K562 (cell line): Measurements from ENCODE around the gene CLIP2. TPM values are rescaled to one million over a fixed set of nuclear protein-coding genes. Genes with fewer than 3 reads are reported as not detected.
"Not testable (repeated sequence)": the region's sequence is repeated elsewhere in the genome, so short reads cannot be mapped to it uniquely, and the experiment has no call there.

Experiments
- ATAC-seq: fragments of 200-7000 bp; cut with Tn5 transposase; 3 replicates; pipeline ENCODE4 v1.9.1; 2020; ENCODE audit warnings: moderate library complexity
- BruUV-seq: library from RNA; stranded (reverse); fragments of 400-500 nt; replicated peaks from 2 replicates; lab custom pipeline; 2021; lab: Mats Ljungman, UMichigan
- CTCF ChIA-PET: fragments of 300-600 bp; formaldehyde crosslinking; extraction: SDS; loops from one replicate; lab custom pipeline; 2021; ENCODE audit warnings: low intra/inter-chr PET ratio; lab: Yijun Ruan, JAX
- POLR2A ChIA-PET: fragments of 300-600, 350-650 bp; sonication (Branson Sonifier 250); formaldehyde crosslinking; extraction: SDS; loops from one replicate; lab custom pipeline; 2021; ENCODE audit warnings: antibody characterized with exemption, inconsistent platforms; lab: Yijun Ruan, JAX
- DNase-seq, 4 experiments: peaks; one replicate each; pipeline versions ENCODE4 v3.0.0 to v3.0.0-alpha.2; 2011 to 2018; ENCODE audit warnings: low spot score in 3 of 4, mixed read lengths in 3 of 4; ENCODE audit errors: extremely low read depth in 1 of 4
- FAIRE-seq: peaks from 2 replicates; lab custom pipeline; 2011; peaks lifted over from hg19 to GRCh38; lab: Jason Lieb, UNC
- H2AFZ ChIP-seq: 2 replicates; pipeline ENCODE4 v1.6.0; 2011; ENCODE audit warnings: low read depth, low read length, control low read depth, inconsistent platforms
- H3K27ac ChIP-seq: fragments of 200-600 bp; 3 replicates; pipeline ENCODE4 v1.8.0; 2011; ENCODE audit warnings: low read depth, mild to moderate bottlenecking, control low read depth, inconsistent platforms, low read length, moderate library complexity, mixed read lengths; ENCODE audit errors: extremely low read depth
- H3K27me3 ChIP-seq, 2 experiments: fragments of 300-600 bp in 1 of 2; 2 replicates in 1 of 2; 3 replicates in 1 of 2; pipeline versions ENCODE4 v1.6.0 to v1.8.0; 2011; ENCODE audit warnings: inconsistent platforms in 2 of 2, low read length in 2 of 2, mild to moderate bottlenecking in 1 of 2, mixed read lengths in 1 of 2, moderate library complexity in 1 of 2; ENCODE audit not compliant: control insufficient read depth in 2 of 2, insufficient read depth in 2 of 2
- H3K36me3 ChIP-seq: fragments of 300-600 bp; 3 replicates; pipeline ENCODE4 v1.8.0; 2011; ENCODE audit warnings: mild to moderate bottlenecking, low read length, inconsistent platforms; ENCODE audit not compliant: control insufficient read depth, insufficient read depth
- H3K4me1 ChIP-seq, 2 experiments: fragments of 200-600 bp in 1 of 2; replicated peaks in 1 of 2; 2 replicates in 1 of 2; 3 replicates in 1 of 2; pipeline versions ENCODE4 v1.5.1 to v1.8.0; 2011; ENCODE audit warnings: inconsistent platforms in 2 of 2, low read length in 2 of 2, mild to moderate bottlenecking in 1 of 2, mixed read lengths in 1 of 2, moderate library complexity in 1 of 2; ENCODE audit not compliant: control insufficient read depth in 2 of 2, insufficient read depth in 2 of 2
- H3K4me2 ChIP-seq: 2 replicates; pipeline ENCODE4 v1.6.1; 2011; ENCODE audit warnings: low read length, control low read depth, inconsistent platforms, mixed read lengths; ENCODE audit not compliant: insufficient read depth
- H3K4me3 ChIP-seq: fragments of 200-600 bp; sonication (generic), shearing (Covaris generic); 2 replicates; pipeline ENCODE4 v1.5.1; 2016; ENCODE audit warnings: control low read depth, inconsistent platforms
- H3K79me2 ChIP-seq: fragments of 200-600 bp; 3 replicates; pipeline ENCODE4 v1.8.0; 2011; ENCODE audit warnings: low read length, inconsistent platforms; ENCODE audit not compliant: control insufficient read depth, insufficient read depth
- H3K9ac ChIP-seq, 2 experiments: 2 replicates each; pipeline versions ENCODE4 v1.6.0 to v1.6.1; 2011; ENCODE audit warnings: low read depth in 2 of 2, low read length in 2 of 2, control low read depth in 1 of 2, inconsistent platforms in 1 of 2, mild to moderate bottlenecking in 1 of 2, mixed read lengths in 1 of 2; ENCODE audit not compliant: insufficient read depth in 1 of 2
- H3K9me1 ChIP-seq: one replicate; pipeline ENCODE4 v1.6.0; 2011; ENCODE audit warnings: inconsistent platforms, mild to moderate bottlenecking, low read length, moderate library complexity; ENCODE audit not compliant: control insufficient read depth, insufficient read depth
- H3K9me3 ChIP-seq: replicated peaks from 2 replicates; pipeline ENCODE4 v1.5.1; 2011; ENCODE audit warnings: low read depth, low read length, inconsistent platforms; ENCODE audit not compliant: control insufficient read depth, insufficient read depth
- H4K20me1 ChIP-seq: replicated peaks from 2 replicates; pipeline ENCODE4 v1.6.1; 2011; ENCODE audit warnings: low read length, inconsistent platforms, mixed read lengths; ENCODE audit not compliant: control insufficient read depth, insufficient read depth
- CBFA2T2 ChIP-seq: fragments of 450-650 bp; conservative IDR thresholded peaks from 2 replicates; pipeline ENCODE4 v1.6.1; 2017; ENCODE audit warnings: mild to moderate bottlenecking
- CEBPB ChIP-seq: fragments of 450-650 bp; IDR thresholded peaks from 2 replicates; pipeline ENCODE4 v1.6.1; 2016; ENCODE audit warnings: missing genetic modification characterization, missing compliant biosample characterization
- DMBX1 ChIP-seq: fragments of 250-450 bp; sonication (Bioruptor Pico); IDR thresholded peaks from 2 replicates; pipeline ENCODE4 v1.8.0; 2022; ENCODE audit warnings: inconsistent platforms, mild to moderate bottlenecking, moderate library complexity, borderline replicate concordance
- POLR2A ChIP-seq: fragments of 450-650 bp; conservative IDR thresholded peaks from 2 replicates; pipeline ENCODE4 v1.6.1; 2016
- SPI1 ChIP-seq: IDR thresholded peaks from 2 replicates; pipeline ENCODE4 v1.6.1; 2011; ENCODE audit warnings: low read depth, low read length, control low read depth, borderline replicate concordance
- SRSF3 ChIP-seq: fragments of 200-400 bp; formaldehyde crosslinking; IDR thresholded peaks from 2 replicates; pipeline ENCODE4 v1.6.1; 2016; ENCODE audit warnings: mild to moderate bottlenecking, low read length, moderate library complexity; ENCODE audit not compliant: insufficient read depth
- ZNF121 ChIP-seq: sonication (generic); formaldehyde crosslinking; conservative IDR thresholded peaks from 2 replicates; pipeline ENCODE4 v1.8.0; 2022; ENCODE audit warnings: missing genetic modification reagents
- WGBS: fragments of 100-300 bp; shearing (Covaris generic); methylation state at CpG from one replicate; pipeline ENCODE4 v1.1.6; 2016; ENCODE audit warnings: low coverage, mixed read lengths; ENCODE audit not compliant: insufficient coverage; ENCODE audit errors: missing lambda C conversion rate; 5-methylcytosine and 5-hydroxymethylcytosine counted together
- in situ Hi-C: fragments of 300-500 bp; cut with MboI; formaldehyde crosslinking; loops from 4 replicates; pipeline ENCODE4 v1.15.0; 2018; ENCODE audit warnings: inconsistent platforms, mixed read lengths
- intact Hi-C: fragments of 100-400 bp; cut with micrococcal nuclease; formaldehyde crosslinking; loops from 2 replicates; pipeline ENCODE4 v1.14.2; 2022
- polyA plus RNA-seq, 8 experiments: library from polyadenylated mRNA; depleted of rRNA in 4 of 8; stranded (reverse) in 5 of 8; unstranded in 3 of 8; fragments of >200 nt; fragmentation: Nextera tagmentation in 2 of 8; fragmentation: Illumina TruSeq in 1 of 8; extraction: Ambion mirVana in 2 of 8; extraction: Trizol in 1 of 8; gene quantifications; 2 replicates each; pipeline versions ENCODE4 v1.2.1 to v1.2.3, GENCODE V29; 2011 to 2014; ENCODE audit warnings: inconsistent platforms in 1 of 8, missing spikeins in 1 of 8
- total RNA-seq, 7 experiments: library from RNA; depleted of rRNA in 6 of 7; stranded (reverse); fragments of >200 nt in 6 of 7; fragmentation: Illumina TruSeq in 2 of 7; extraction: Trizol in 2 of 7; gene quantifications; 2 replicates each; pipeline versions ENCODE4 v1.2.1 to v1.2.3, GENCODE V29; 2011 to 2021; ENCODE audit warnings: low replicate concordance in 1 of 7
- TF ChIP-seq, protein P1 (sequence below): fragments of 450-650 bp; IDR thresholded peaks from 2 replicates; pipeline ENCODE4 v1.6.1; 2016; ENCODE audit warnings: antibody characterized with exemption
- TF ChIP-seq, protein P2 (sequence below): fragments of 250-450 bp; sonication (Bioruptor Pico); IDR thresholded peaks from 2 replicates; pipeline ENCODE4 v1.5.0; 2020; ENCODE audit warnings: mild to moderate bottlenecking
- TF ChIP-seq, protein P3 (sequence below): fragments of 250-450 bp; sonication (Bioruptor Pico); IDR thresholded peaks from 2 replicates; pipeline ENCODE4 v1.5.0; 2022; ENCODE audit warnings: mild to moderate bottlenecking

Gene CLIP2
- total and polyA plus RNA-seq, 9 of the 15 experiments (the other 6 are each of a cell fraction or from before 2014, with no cell fraction given) = 0.07 to 5.4 (median 2.1) TPM

DNA sequence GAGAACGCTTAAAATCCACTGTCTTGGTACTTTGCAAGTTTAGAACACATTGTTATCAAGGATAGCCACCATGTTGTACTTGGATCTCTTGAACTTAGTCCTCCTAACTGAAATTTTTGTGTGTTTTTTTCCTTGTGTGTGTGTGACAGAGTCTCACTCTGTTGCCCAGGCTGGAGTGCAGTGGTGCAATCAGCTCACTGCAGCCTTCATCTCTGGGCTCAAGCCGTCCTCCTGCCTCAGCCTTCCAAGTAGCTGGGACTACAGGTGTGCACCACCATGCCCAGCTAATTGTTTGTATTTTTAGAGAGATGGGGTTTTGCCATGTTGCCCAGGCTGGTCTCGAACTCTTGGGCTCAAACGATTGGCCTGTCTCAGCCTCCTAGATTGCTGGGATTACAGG lies 130.0 kb downstream of the CLIP2 start:
- ATAC-seq, H3K9me3 ChIP-seq, H3K4me1 ChIP-seq, H3K9me1 ChIP-seq, FAIRE-seq, POLR2A ChIA-PET, H2AFZ ChIP-seq, DNase-seq, BruUV-seq, H3K36me3 ChIP-seq, H4K20me1 ChIP-seq, H3K27me3 ChIP-seq, H3K79me2 ChIP-seq, intact Hi-C loops, H3K9ac ChIP-seq, H3K4me2 ChIP-seq, H3K4me3 ChIP-seq, H3K27ac ChIP-seq: not testable (repeated sequence)
- CTCF ChIA-PET = interaction anchor here (1.0 to 2.6 kb wide), 2 partner anchors 147 to 627 kb away, joined by 3 to 11 read pairs; no protein-coding TSS in a partner anchor
- TF ChIP-seq CEBPB (0 out of 2 replicates have a peak, but pooled peaks have one; percentile 16), ZNF121 (peak; percentile 89)
- 6% methylated on average over 4 of the region's 4 CpGs for WGBS
- in situ Hi-C loops = loop anchor here (25.0 kb wide), 1 partner anchor 618 kb away; no protein-coding TSS in a partner anchor

DNA sequence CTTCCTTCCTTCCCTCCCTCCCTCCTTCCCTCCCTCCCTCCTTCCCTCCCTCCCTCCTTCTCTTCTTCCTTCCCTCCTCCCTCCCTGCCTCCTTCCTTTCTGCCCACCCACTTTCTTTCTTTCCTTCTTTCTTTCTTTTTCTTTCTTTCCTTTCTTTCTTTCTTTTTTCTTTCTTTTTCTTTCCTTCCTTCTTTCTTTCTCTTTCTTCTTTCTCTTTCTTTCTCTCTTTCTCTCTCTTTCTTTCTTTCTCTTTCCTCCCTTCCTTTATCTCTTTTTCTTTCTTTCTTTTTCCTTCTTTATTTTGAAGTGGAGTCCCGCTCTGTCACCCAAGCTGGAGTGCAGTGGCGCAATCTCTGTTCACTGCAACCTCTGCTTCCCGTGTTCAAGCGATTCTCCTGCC lies 130.8 kb downstream of the CLIP2 start:
- Histone ChIP-seq H3K27me3 (peaks cover 2 to 5% of the 10 kb centered on the region in 2 experiments; a peak in 2 of 5 replicates), H3K4me2 (no peak overlapping the region), H2AFZ (no peak overlapping the region), H3K9me3 (no peaks in the 10 kb centered on the region; the same call in 1 of the 2 replicates), H3K27ac (no peak overlapping the region), H3K79me2 (no peaks in the 10 kb centered on the region), H3K9me1 (no peaks in the 10 kb centered on the region), H4K20me1 (no peaks in the 10 kb centered on the region), H3K4me3 (no peak overlapping the region), H3K36me3 (no peaks in the 10 kb centered on the region), H3K9ac (no peak overlapping the region), H3K4me1 (peaks cover 0 to 8% of the 10 kb centered on the region in 2 experiments; a peak in 1 of 5 replicates)
- DNase-seq = no peak
- CTCF ChIA-PET = interaction anchor here (1.0 kb wide), 1 partner anchor 627 kb away, joined by 3 read pairs; no protein-coding TSS in a partner anchor
- no peak for FAIRE-seq
- WGBS = 26% methylated on average over 3 of the region's 4 CpGs
- POLR2A ChIA-PET = no interaction called here
- intact Hi-C loops = no loop called here
- no TSS peak for BruUV-seq
- no peak for ATAC-seq
- in situ Hi-C loops = loop anchor here (25.0 kb wide), 1 partner anchor 617 kb away; no protein-coding TSS in a partner anchor
- TF ChIP-seq, protein P1, sequence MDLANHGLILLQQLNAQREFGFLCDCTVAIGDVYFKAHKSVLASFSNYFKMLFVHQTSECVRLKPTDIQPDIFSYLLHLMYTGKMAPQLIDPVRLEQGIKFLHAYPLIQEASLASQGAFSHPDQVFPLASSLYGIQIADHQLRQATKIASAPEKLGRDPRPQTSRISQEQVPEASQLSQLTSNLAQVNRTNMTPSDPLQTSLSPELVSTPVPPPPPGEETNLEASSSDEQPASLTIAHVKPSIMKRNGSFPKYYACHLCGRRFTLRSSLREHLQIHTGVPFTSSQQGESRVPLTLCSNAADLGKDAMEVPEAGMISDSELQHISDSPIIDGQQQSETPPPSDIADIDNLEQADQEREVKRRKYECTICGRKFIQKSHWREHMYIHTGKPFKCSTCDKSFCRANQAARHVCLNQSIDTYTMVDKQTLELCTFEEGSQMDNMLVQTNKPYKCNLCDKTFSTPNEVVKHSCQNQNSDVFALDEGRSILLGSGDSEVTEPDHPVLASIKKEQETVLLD = 0 out of 2 replicates have a peak, but pooled peaks have one; percentile 27
- TF ChIP-seq SPI1 = no peak
- TF ChIP-seq SRSF3 = no peak
- no peak for TF ChIP-seq CBFA2T2
- TF ChIP-seq DMBX1 (CRISPR knock-in tag) = no peak
- TF ChIP-seq POLR2A = no peak
- TF ChIP-seq, protein P2, sequence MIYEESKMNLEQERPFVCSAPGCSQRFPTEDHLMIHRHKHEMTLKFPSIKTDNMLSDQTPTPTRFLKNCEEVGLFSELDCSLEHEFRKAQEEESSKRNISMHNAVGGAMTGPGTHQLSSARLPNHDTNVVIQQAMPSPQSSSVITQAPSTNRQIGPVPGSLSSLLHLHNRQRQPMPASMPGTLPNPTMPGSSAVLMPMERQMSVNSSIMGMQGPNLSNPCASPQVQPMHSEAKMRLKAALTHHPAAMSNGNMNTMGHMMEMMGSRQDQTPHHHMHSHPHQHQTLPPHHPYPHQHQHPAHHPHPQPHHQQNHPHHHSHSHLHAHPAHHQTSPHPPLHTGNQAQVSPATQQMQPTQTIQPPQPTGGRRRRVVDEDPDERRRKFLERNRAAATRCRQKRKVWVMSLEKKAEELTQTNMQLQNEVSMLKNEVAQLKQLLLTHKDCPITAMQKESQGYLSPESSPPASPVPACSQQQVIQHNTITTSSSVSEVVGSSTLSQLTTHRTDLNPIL (CRISPR knock-in tag) = no peak
- TF ChIP-seq, protein P3, sequence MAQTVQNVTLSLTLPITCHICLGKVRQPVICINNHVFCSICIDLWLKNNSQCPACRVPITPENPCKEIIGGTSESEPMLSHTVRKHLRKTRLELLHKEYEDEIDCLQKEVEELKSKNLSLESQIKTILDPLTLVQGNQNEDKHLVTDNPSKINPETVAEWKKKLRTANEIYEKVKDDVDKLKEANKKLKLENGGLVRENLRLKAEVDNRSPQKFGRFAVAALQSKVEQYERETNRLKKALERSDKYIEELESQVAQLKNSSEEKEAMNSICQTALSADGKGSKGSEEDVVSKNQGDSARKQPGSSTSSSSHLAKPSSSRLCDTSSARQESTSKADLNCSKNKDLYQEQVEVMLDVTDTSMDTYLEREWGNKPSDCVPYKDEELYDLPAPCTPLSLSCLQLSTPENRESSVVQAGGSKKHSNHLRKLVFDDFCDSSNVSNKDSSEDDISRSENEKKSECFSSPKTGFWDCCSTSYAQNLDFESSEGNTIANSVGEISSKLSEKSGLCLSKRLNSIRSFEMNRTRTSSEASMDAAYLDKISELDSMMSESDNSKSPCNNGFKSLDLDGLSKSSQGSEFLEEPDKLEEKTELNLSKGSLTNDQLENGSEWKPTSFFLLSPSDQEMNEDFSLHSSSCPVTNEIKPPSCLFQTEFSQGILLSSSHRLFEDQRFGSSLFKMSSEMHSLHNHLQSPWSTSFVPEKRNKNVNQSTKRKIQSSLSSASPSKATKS (CRISPR knock-in tag) = no peak
